Measurements from ENCODE around the gene STPG1. TPM values are rescaled to one million over a fixed set of nuclear protein-coding genes. Genes with fewer than 3 reads are reported as not detected.

Gene STPG1
- total and polyA plus RNA-seq, 8 donors, result 0.45 to 51.0 (median 4.4) TPM; not detected in 1

- Histone ChIP-seq H3K9me3 (no peaks in the 10 kb centered on the region), H3K4me1 (peaks cover 11 to 24% (median 18%) of the 10 kb centered on the region in 4 donors), H3K27me3 (no peaks in the 10 kb centered on the region), H3K4me3 (no peak overlapping the region), H3K36me3 (peaks cover 0 to 36% (median 31%) of the 10 kb centered on the region in 4 donors), H3K27ac (peak overlapping the region in 2 of 5 donors; percentile 60 to 61)
- no peak for TF ChIP-seq POLR2AphosphoS5 (IDR thresholded peaks at IDR 0.05)
- TF ChIP-seq POLR2A (IDR thresholded peaks at IDR 0.05), result no peak
- no peak for TF ChIP-seq EP300 (IDR thresholded peaks at IDR 0.05)
- no peak for TF ChIP-seq CTCF (IDR thresholded peaks at IDR 0.05)
- DNase-seq, result peak in 1 of 2 donors; percentile 22
- intact Hi-C loops (cut with DNase I; ENCODE audit: low total_unique reads), result no loop called here
- WGBS, 5 donors, result 73 to 79% (median 78%) methylated on average over 9 of the region's 9 CpGs
Measured at GRCh38 chr1:24437631-24438396, 24.2 kb upstream of the STPG1 start.

DNA sequence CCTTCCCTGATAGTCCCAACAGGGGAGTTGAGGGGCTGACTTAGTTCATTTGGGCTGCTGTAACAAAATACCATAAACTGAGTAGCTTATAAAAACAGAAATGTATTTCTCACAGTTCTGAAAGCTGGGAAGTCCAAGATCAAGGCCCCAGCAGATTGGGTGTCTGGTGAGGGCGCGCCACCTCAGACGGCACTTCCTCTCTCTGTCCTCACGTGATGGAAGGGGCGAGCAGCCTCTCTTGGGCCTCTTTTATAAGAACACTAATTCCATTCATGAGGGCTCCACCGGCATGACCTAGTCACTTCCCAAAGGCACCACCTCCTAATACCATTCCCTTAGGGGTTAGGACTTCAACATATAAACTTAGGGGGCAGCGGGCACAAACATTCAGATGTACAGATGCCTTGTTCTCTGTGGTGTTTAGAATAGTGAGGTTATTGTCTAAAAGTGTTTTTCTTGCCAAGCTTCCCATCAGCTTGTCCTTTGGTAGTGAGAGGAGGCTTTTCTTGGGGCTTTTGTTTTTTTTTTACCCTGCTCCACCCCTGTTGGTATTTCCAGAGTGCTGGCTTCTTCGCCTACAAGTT is 22.3 kb upstream of the STPG1 start:
- no peak overlapping the region for H3K4me3 ChIP-seq
- TF ChIP-seq POLR2A (IDR thresholded peaks at IDR 0.05) (no peak), CTCF (IDR thresholded peaks at IDR 0.05) (no peak), POLR2AphosphoS5 (IDR thresholded peaks at IDR 0.05) (no peak), EP300 (IDR thresholded peaks at IDR 0.05) (no peak)
- H3K36me3 ChIP-seq, result peaks cover 0 to 21% (median 17%) of the 10 kb centered on the region in 4 donors
- intact Hi-C loops (cut with DNase I; ENCODE audit: low total_unique reads), result no loop called here
- DNase-seq, result no peak
- H3K4me1 ChIP-seq, result peaks cover 11 to 19% (median 13%) of the 10 kb centered on the region in 4 donors
- no peak overlapping the region for H3K27ac ChIP-seq
- 66 to 88% (median 83%) methylated on average over 7 to 8 of the region's 8 CpGs for WGBS, 5 donors
- no peaks in the 10 kb centered on the region for H3K27me3 ChIP-seq
- no peaks in the 10 kb centered on the region for H3K9me3 ChIP-seq

DNA sequence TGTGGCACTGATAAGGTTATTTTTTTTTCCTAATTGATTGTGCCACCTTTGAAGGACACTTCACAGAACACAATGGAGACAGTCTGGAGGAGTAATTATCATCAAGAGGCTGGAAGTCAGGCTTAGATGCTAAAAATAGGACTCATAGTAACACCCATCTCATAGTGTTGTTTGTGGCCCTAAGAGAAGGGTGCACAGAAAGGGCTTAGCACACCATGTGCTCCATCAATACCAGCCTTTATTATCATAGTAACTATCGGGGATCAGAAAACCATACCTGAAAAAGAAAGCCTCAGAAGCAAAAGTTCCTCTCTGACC is 13.9 kb upstream of the STPG1 start:
- Histone ChIP-seq H3K27ac (no peak overlapping the region), H3K4me1 (peaks cover 0 to 25% (median 8%) of the 10 kb centered on the region in 4 donors), H3K9me3 (no peaks in the 10 kb centered on the region), H3K4me3 (no peak overlapping the region), H3K36me3 (peaks cover 0 to 37% (median 17%) of the 10 kb centered on the region in 4 donors), H3K27me3 (no peaks in the 10 kb centered on the region)
- intact Hi-C loops (cut with DNase I; ENCODE audit: low total_unique reads), result no loop called here
- 83 to 95% (median 84%) methylated on average over 1 of the region's 1 CpG for WGBS, 5 donors
- TF ChIP-seq EP300 (IDR thresholded peaks at IDR 0.05), result no peak
- TF ChIP-seq POLR2AphosphoS5 (IDR thresholded peaks at IDR 0.05), result no peak
- no peak for TF ChIP-seq CTCF (IDR thresholded peaks at IDR 0.05)
- no peak for TF ChIP-seq POLR2A (IDR thresholded peaks at IDR 0.05)
- DNase-seq, result no peak

- no peak for TF ChIP-seq CTCF (IDR thresholded peaks at IDR 0.05)
- TF ChIP-seq POLR2A (IDR thresholded peaks at IDR 0.05), result no peak
- TF ChIP-seq EP300 (IDR thresholded peaks at IDR 0.05), result no peak
- TF ChIP-seq POLR2AphosphoS5 (IDR thresholded peaks at IDR 0.05), result no peak
- H3K4me1 ChIP-seq, result peaks cover 0 to 25% (median 8%) of the 10 kb centered on the region in 4 donors
- 79 to 90% (median 86%) methylated on average over 7 of the region's 7 CpGs for WGBS, 5 donors
- DNase-seq, result no peak
- peaks cover 5 to 43% (median 23%) of the 10 kb centered on the region in 4 donors for H3K36me3 ChIP-seq
- no peak overlapping the region for H3K4me3 ChIP-seq
- H3K27me3 ChIP-seq, result no peaks in the 10 kb centered on the region
- intact Hi-C loops (cut with DNase I; ENCODE audit: low total_unique reads), result no loop called here
- no peak overlapping the region for H3K27ac ChIP-seq
- H3K9me3 ChIP-seq, result no peaks in the 10 kb centered on the region
Measured at GRCh38 chr1:24426744-24427544, 13.4 kb upstream of the STPG1 start.

All from stomach (tissue), 9 donors.